RPMI8226 (cell line): ENCODE measurements around the gene NUDCD2.
"Not testable (repeated sequence)": the region's sequence is repeated elsewhere in the genome, so short reads cannot be mapped to it uniquely, and the experiment has no call there.

Experiments used
- DNase-seq: peaks from one replicate; pipeline ENCODE4 v3.0.0-alpha.2; 2015

The NUDCD2 gene

DNA sequence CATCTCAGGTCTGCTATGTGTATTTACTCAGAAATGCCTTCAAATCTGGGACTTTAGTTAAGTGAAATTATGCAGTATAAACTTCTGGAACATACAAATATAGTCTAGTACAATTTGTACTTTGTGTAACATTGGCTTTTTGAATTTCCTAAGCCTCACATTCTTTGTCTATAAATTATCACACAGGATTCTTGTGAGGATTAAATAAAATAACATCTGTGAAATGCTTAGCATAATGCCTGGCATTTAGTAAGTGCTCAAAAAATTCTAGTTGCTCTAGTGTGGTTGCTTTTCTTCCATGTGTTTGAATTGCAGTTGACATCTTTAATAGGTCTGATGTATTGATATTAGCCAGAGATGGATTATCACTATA lies 3.1 kb upstream of the NUDCD2 start:
- no peak for DNase-seq

DNA sequence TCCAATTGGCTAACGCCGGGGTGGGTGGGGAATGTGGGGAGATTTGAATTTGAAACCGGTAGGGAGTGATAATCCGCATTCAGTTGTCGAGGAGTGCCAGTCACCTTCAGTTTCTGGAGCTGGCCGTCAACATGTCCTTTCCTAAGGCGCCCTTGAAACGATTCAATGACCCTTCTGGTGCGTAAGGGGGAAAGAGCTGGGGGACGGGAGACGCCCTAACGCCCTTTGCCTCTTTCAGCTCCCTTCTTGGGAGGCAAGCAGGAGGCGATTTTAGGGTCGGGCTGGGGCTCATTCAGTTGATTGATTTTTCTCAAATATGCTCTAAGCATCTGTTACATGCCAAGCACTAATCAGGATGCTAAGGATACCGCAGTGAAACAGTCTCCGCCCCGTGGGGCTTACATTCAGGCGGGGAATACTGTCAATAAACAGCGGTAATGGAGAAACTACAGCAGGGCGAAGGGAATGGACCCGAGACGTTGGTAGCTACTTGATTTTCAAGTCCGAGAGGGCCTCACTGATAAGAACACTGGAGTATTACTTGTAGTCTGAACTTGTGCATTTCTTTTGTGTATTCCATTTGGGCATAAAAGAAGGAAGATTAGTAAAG lies 765 bp upstream of the NUDCD2 start, which contains the start of gene HMMR:
Gene HMMR (plus strand): TSS at position 71 of the 610 bp plus-strand sequence. CDS start 61 bp downstream, at position 132.
- peak; percentile 37 for DNase-seq

DNA sequence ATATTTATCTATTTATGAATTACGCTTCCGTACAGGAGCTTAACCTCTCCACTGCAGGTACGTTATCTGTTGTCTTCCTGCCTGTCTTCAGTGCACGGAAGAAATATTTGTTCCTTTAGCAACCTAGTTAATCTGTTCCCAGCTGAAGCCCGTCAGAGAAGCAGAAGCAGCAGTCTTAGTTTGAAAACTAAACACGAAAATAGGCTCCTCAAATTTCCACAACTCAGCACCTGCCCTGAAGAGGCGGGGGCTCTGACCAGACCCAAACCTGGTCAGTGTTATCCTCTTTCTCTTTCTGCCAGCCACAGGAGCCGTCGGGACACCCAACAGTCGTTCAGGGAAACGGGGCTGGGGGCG lies 462 bp downstream of the NUDCD2 start:
- peak; percentile 60 for DNase-seq

DNA sequence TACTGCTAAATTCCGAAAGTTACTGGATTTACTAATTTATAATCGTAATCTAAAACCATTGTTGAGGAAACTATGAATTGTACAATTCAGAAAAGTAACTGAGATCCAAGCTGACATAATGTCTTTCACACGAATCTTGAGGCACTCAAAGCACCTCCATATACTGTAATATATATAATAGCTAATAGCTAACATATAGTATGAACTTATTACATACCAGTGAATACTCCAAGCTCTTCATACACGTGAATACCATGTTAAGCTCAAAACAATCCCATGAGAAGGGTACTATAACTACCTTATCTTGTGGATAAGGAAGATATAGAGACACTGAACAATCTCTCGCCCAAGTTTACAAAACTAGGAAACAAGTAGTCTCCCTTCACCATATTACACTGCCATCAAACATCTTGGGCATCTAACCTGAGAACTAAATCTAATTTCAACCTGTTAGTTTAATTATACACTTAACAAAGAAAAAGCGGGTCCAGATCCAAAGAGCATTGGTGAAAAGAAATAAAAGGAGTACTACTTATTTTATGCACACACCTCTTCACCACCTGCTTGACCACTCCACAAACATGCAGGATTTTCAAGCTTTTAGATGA lies 1.0 kb downstream of the NUDCD2 start:
- DNase-seq: no peak

DNA sequence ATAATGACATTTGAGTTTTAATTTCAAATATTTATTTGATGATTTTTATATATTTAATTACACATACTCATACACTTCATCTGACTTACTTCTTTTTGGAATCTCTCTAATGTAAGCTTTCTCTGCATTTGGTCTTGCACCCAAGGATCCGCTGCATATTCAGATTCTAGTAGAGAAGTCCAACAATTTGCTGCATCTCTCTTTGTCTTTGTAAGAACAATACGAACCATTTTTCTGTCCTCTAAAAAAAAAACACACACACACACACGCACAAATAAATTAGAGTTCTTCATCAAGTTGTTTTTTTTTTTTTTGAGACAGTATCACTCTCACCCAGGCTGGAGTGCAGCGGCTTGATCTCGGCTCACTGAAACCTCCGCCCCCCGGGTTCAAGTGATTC lies 3.1 kb downstream of the NUDCD2 start:
- no peak for DNase-seq

DNA sequence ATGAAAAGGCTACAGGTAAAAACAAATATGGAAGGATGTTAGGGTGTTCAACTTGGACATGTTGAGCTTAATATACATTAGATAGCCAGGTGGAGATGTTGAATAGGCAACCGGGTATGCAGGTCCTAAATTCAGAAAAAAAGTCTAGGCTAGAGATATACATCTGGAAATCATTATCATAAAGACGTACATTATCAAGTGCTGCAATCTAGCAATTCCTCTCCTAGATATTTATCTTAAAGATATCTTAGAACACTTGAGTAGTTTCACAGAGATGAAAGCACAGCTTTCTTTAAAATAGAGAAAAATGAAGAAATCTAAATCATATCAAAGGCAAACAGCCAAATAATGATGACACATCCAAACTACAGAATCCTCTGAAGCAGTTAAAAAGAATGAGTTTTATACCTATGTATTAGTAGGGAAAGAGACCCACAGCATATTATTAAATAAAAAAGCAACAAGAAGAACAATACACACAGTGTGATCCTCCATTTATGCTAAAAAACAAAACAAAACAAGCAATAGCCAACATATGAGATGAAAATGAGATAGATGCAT lies 3.8 kb downstream of the NUDCD2 start:
- DNase-seq: no peak

DNA sequence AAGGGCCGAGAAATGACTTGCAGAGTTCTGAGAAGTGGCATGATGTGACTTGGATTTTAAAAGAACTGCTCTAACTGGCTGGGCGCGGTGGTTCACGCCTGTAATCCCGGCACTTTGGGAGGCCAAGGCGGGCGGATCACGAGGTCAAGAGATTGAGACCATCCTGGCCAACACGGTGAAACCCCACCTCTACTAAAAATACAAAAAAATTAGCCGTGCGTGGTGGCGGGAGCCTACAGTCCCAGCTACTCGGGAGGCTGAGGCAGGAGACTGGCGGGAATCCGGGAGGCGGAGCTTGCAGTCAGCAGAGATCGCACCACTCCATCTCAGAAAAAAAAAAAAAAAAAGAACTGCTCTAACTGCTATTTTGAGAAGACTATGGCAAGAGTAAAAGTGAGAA lies 4.5 kb downstream of the NUDCD2 start:
- not testable (repeated sequence) for DNase-seq

DNA sequence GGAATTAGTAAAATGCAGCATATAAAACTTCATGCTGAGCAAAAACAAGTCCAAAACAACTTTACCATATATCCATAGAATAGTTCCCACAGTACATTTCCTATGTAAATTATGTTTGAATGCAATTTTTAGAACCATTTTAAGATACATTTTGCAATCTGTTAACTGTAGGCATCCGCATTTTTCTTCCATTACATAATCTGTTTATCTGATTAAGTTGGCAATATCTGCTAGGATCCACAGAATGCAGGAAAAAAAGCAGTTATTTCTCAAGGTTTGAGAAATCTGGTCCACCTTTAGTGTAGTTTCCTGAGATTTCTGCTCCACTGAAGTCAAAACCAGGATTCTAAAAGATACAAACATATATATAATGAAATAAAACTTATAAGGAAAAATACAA lies 6.2 kb downstream of the NUDCD2 start:
- no peak for DNase-seq

DNA sequence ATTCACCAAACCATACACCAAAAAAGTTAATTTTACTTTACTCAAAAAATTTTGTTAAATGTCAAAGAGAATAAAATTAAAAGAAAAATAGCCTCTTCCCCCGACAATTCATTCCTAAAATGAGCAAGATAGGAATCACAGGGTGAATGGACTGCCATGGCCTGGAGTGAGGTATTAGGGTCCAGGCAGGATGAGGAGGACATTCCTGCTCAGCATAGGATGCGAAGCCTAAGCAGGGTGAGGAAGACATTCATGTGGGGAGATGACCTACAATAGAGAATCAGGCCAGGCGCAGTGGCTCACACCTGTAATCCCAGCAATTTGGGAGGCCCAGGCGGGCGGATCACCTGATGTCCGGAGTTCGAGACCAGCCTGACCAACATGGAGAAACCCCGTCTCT lies 8.4 kb downstream of the NUDCD2 start:
- DNase-seq: no peak

DNA sequence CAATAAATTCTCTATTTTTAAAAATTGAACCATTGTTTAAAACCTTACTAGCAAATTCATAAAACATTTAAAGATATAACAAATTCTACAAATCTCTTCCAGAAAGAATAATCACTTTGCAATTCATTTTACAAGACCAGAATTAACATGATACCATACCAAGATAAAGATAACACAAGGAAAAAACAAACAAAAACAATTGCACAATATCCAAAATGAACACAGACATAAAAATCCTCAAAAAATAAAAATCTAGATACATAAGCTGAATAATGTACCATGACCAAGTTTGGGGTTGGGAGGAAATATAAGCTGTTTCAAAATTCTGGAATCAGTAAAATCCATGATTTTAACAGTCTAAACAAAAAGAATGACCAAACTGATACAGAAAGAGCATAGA lies 11.4 kb downstream of the NUDCD2 start:
- no peak for DNase-seq

DNA sequence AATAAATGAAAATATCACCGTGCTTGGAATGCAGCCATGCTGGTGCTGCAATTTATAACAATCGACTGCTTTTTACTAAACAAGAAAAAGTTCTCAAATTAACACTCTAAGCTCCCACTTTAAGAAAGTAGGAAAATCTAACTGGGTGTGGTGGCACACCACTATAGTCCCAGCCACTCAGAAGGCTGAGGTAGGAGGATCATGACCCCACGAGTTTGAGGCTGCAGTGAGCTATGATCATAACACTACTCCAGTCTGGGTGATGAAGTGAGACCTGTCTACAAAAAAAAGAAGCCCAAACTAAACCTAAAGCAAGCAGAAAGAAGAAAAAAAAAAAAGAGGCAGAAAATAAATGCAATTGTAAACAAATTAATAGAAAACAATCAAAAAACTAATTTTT lies 12.0 kb downstream of the NUDCD2 start:
- no peak for DNase-seq

DNA sequence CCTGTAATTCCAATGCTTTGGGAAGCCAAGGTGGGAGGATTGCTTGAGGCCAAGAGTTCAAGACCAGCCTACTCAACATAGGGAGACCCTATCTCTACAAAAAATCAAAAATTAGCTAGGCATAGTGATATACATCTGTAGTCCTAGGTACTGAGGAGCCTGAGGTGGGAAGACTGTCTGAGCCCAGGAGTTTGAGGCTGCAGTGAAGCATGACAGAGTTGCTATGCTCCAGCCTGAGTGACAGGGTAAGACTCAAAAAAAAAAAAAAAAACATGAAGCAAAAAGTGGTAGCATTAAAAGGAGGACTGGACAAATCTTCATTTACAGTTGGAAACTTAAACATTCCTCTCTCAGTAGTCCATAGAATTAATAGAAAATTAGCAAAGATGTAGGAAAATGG lies 12.7 kb downstream of the NUDCD2 start:
- DNase-seq: no peak

DNA sequence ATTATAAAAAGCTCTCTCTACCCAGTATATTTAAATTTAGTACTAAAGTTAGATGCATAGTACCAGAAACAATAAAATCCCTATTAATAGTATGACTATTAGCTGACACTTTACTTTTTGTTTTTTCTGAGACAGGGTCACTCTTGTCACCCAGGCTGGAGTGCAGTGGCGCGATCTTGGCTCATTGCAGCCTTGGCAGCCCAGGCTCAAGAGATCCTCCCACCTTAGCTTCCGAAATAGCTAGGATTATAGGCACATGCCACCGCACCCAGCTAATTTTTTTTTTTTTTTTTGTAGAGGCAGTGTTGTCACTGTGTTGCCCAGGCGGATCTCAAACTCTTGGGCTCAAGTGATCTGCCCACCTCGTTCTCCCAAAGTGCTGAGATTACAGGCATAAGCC lies 14.6 kb downstream of the NUDCD2 start:
- DNase-seq: no peak

DNA sequence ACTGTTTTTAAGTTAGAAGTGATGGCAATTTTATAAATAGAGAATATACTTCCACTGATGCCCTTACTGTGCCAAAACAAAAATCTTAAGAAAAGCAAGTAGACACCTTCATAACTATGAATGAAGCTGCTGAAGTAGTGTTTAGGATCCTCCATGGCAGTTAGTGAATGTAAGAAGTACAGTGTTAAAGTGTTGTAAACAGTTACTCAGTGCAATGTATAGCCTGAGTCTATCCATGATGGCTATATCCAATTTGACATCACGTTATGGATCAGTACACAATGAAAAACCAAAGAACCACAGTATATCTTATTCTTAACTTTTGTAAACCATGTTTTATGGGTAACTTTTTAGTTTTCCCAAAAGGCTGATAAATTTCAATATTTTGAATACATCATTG lies 15.4 kb downstream of the NUDCD2 start:
- no peak for DNase-seq

DNA sequence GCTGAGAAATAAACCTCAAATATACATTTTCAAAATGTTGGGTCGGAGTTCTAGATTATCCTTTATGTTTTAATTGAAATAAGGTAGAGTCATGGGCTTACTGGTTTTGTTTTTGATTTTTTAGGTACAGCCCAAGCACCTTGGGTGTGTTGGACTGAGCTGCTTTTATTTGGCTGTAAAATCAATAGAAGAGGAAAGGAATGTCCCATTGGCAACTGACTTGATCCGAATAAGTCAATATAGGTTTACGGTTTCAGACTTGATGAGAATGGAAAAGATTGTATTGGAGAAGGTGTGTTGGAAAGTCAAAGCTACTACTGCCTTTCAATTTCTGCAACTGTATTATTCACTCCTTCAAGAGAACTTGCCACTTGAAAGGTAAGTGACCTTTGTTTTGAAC lies 18.9 kb downstream of the NUDCD2 start:
- no peak for DNase-seq

DNA sequence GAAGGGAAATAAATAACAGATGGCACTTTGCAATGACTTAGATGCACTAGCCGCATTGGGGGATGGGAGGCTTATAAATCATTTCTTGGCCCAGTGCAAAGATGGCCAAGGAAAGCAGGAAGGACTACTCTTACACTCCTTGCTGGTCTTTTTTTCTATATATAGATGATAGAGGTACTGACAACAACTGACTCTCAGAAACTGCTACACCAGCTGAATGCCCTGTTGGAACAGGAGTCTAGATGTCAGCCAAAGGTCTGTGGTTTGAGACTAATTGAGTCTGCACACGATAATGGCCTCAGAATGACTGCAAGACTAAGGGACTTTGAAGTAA lies 20.8 kb downstream of the NUDCD2 start:
- peak; percentile 89 for DNase-seq

DNA sequence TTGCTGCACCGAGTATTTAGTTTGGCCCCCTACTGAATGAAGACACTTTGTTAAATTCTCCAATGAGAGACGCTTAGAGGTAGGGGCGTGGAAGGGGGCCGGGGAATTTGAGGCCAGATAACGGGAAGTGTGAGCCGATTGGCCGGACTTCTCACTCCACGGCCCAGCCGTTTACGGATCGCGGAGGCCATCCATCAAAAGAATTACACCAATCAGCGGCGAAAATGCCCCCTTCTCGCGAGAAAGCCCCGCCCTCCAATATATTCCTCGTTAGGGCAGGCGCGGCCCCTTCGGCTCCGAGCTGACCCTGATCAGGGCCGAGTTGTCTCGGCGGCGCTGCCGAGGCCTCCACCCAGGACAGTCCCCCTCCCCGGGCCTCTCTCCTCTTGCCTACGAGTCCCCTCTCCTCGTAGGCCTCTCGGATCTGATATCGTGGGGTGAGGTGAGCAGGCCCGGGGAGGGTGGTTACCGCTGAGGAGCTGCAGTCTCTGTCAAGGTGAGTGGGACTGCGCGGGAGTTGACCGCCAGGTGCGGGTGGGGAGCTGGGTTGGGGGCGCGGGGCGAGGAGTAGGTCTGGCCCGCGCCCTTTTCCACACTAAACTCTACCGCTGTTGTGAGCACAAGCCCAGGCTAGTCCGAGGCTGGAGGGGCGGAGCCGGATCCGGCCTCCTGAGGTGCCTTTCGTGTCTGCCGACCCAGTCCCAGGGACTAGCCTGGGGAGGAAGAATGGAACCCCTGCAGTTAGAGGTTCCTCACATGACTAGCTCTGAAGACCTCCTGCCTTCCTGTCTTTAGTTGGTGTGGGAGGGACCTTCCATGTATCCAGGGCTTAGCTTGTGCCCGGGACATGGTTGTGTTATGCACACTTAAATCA lies 22.4 kb downstream of the NUDCD2 start, which contains the start of gene CCNG1:
Gene CCNG1 (plus strand): TSS at position 287 of the 874 bp plus-strand sequence. CDS start 1,662 bp downstream, outside the sequence.
- DNase-seq: peak; percentile 97

DNA sequence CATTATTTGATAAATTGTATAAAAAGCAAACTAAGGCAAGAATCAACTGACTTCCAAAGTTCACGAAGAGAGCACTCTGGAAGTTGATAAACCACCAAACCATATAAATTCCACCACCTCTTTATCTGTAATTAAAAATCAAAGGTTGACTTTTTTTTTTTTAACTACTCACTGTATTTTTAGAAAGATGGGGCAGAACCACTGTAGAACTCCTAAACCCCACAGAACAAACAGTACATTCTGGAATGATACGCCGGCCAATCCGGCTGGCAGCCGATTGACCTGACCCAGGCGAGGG lies 22.9 kb downstream of the NUDCD2 start:
- DNase-seq: no peak

DNA sequence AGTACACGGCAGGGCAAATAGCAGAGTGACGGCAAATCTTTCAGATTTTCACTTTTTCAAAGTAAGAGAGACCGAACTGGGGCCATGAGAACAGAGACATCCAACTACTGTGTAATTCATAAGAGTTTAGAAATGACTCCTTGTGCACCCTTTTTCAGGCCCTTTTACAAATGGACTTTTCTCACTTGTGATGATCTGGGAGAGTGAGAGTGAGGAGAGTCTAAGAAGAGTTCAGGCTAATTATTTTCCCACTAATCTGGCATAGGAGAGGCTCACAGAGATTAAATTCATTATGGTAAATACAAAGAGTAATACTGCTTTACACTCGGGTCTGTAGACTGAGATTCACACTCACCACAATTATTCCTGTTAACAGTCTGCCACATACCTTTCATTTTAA lies 23.4 kb downstream of the NUDCD2 start:
- no peak for DNase-seq

DNA sequence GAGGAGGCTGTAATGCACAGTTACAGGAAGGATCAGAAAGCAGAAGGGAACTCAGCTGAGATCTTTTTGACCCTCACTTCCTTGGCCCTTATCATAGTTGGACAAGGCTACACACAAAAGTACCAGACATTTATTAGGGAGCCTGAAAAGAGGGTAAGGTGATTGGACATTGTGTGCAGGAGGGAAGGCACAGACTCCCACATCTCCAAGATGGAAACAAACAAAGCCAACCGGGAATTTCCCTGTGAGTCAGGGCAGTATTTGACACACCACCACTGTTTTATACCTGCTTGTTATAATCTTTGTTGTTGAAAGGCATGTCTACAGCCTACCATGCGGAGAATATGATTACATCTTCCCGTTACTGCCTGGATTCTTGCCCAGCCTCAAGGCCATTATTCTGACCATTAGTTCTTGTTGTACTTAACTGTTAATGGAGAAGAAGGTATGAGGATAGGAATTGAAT lies 25.5 kb downstream of the NUDCD2 start:
- no peak for DNase-seq

DNA sequence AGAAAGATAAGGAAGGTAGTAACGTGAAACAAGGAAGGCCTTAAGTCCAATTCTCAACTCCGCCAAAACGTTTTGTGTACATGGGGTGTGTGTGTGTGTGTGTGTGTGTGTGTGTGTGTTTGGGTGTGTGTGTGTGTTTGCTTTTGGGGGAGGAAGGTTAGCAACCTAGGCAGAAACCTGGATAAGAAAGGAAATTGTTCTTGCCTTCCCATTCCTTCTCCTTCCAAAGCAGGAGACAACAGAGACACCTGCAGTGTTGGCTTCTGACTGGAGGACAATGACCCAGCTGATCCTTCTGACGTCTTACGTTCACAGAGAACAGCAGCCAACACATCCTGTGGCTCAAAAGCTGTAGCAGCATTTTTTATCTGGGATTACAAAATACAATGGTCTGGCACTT lies 26.6 kb downstream of the NUDCD2 start:
- DNase-seq: no peak

DNA sequence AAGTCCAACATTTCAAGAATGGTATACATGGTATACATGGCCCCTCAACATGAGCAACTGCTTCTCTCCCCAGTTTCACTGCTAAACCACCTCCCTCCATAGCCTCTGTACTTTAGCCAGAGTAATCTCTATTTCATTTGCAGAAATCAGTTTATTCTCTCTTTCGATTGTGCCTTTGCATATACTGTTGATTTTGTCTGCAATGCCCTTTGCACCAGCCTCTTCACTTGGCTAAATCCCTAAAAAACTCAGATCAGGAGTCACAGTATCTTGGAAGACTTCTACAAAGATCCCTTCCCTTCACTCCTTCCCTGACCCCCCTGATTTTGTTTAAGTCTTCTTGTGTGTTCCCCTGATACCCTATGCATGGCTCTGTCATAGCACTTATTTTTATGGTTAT lies 27.4 kb downstream of the NUDCD2 start:
- DNase-seq: no peak

DNA sequence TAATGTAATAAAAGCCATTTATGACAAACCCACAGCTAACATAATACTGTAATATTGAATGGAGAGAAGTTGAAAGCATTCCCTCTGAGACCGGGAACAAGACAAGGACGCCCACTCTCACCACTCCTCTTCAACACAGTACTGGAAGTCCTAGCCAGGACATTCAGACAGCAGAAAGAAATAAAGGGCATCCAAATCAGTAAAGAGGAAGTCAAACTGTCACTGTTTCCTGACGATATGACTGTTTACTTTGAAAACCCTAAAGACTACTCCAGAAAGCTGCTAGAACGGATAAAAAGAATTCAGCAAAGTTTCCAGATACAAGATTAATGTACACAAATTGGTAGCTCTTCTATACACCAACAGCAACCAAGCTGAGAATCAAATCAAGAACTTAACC lies 33.8 kb downstream of the NUDCD2 start:
- DNase-seq: not testable (repeated sequence)

DNA sequence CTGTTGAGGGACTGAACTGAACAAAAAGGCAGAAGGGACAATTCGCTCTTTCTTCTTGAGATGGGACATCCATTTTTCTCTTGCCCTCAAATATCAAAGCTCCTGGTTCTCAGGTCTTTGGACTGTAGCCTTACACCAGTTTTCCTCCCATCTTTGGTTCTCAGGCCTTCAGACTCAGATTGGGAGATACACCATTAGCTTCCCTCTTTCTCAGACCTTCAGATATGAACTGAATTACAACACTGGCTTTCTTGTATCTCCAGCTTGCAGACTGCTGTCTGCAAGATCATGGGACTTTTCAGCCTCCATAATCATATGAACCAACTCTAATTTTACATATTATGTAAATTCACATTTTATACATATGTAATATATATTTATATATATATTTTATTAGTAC lies 35.1 kb downstream of the NUDCD2 start:
- DNase-seq: no peak
